ENCODE measurements around the gene RRAD. TPM values are rescaled to one million over a fixed set of nuclear protein-coding genes. Genes with fewer than 3 reads are reported as not detected.

The RRAD gene
- total RNA-seq, 2 experiments from 2014 or later: 0.20 to 0.33 TPM

GRCh38 chr16:66918803-66919568 is 6.3 kb downstream of the RRAD start, which contains the start of gene CDH16:
Gene CDH16, minus strand, starts transcription at chr16:66918885. Its CDS starts 820 bp downstream, at chr16:66918065.
- DNase-seq: no peak
- peaks cover 27% of the 10 kb centered on the region for H3K27me3 Mint-ChIP-seq
- H3K4me1 Mint-ChIP-seq: no peaks in the 10 kb centered on the region
- no peaks in the 10 kb centered on the region for H3K36me3 Mint-ChIP-seq
- H3K9me3 Mint-ChIP-seq: no peaks in the 10 kb centered on the region
- no peak within 1 kb of the TSS for H3K4me3 Mint-ChIP-seq
- H3K27ac Mint-ChIP-seq: no peak within 1 kb of the TSS

GRCh38 chr16:66918355-66918754 is 7.0 kb downstream of the RRAD start:
- DNase-seq: no peak
- no peak overlapping the region for H3K4me3 Mint-ChIP-seq
- H3K9me3 Mint-ChIP-seq: no peaks in the 10 kb centered on the region
- peaks cover 21% of the 10 kb centered on the region for H3K27me3 Mint-ChIP-seq
- H3K27ac Mint-ChIP-seq: no peak overlapping the region
- H3K4me1 Mint-ChIP-seq: no peaks in the 10 kb centered on the region
- H3K36me3 Mint-ChIP-seq: no peaks in the 10 kb centered on the region

- Mint-ChIP-seq H3K27me3 (peaks cover 15% of the 10 kb centered on the region), H3K27ac (no peak overlapping the region), H3K36me3 (no peaks in the 10 kb centered on the region), H3K9me3 (no peaks in the 10 kb centered on the region), H3K4me3 (no peak overlapping the region), H3K4me1 (no peaks in the 10 kb centered on the region)
- DNase-seq: no peak
Measured at GRCh38 chr16:66917741-66918140, 7.6 kb downstream of the RRAD start.

DNA sequence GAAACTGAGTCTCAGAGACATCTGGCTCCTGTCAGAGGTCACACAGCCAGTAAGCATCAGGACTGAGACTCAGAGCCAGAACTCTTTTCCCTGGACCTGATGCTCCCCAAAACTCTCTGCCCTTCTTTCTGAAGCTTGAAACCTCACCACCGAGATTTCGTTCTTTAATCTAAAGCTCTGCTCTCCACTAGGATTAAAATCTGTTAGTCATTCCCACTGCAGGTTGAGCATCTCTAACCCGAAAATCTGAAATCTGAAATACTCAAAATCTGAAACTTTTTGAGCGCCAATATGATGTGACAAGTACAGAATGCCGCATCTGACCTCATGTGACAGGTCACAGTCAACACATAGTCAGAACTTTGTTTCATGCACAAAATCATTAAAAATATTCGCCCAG is 8.8 kb downstream of the RRAD start:
- H3K9me3 Mint-ChIP-seq: no peaks in the 10 kb centered on the region
- no peaks in the 10 kb centered on the region for H3K4me1 Mint-ChIP-seq
- H3K4me3 Mint-ChIP-seq: no peak overlapping the region
- no peaks in the 10 kb centered on the region for H3K36me3 Mint-ChIP-seq
- no peak overlapping the region for H3K27ac Mint-ChIP-seq
- H3K27me3 Mint-ChIP-seq: peaks cover 12% of the 10 kb centered on the region
- no peak for DNase-seq

- DNase-seq: no peak
- Mint-ChIP-seq H3K27me3 (peaks cover 3% of the 10 kb centered on the region), H3K4me3 (no peak overlapping the region), H3K36me3 (no peaks in the 10 kb centered on the region), H3K4me1 (no peaks in the 10 kb centered on the region), H3K27ac (no peak overlapping the region), H3K9me3 (no peaks in the 10 kb centered on the region)
Measured at GRCh38 chr16:66915041-66915440, 10.3 kb downstream of the RRAD start.

DNA sequence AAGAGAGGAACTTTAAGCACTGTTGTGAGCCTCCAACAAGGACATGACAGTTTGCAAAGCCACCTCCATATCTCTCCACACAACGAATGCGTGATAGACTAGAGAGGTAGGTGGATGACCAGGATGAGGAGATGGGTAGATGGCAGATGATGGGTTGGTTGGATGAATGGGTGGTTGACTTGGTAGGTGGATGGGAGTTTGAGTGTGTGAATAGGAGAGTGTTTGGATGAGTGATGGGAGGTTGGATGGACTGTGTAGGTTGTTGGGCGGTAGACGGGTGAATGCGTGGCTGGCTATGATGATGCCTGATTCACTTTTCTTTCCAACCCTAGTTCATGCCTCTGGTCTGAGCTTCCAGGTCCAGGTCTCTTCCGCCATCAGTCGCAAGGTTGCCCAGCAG is 10.8 kb downstream of the RRAD start:
- no peak for DNase-seq
- Mint-ChIP-seq H3K9me3 (no peaks in the 10 kb centered on the region), H3K36me3 (no peaks in the 10 kb centered on the region), H3K4me1 (no peaks in the 10 kb centered on the region), H3K4me3 (no peak overlapping the region), H3K27me3 (no peaks in the 10 kb centered on the region), H3K27ac (no peak overlapping the region)

GRCh38 chr16:66913711-66914110 is 11.6 kb downstream of the RRAD start:
- no peak for DNase-seq

DNA sequence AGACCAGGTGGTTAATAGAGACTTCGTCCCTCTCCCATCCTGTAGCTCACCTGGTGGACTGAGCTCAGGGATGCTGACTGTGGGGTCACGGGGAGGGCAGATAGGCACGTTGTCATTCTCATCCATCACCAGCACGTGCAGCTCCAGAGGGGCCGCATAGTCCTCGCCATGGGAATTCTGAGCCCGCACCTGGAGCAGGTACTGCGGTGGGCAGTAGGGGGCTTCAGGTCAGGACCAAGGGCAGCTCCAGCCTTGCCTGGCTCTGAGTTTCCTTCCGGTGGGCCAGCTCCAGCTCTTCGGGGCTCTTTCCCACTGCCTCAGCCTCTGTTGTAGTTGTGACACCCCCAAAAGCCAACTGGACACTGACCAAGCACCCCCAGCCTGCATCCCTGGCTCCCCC is 12.3 kb downstream of the RRAD start:
- H3K27me3 Mint-ChIP-seq: no peaks in the 10 kb centered on the region
- no peaks in the 10 kb centered on the region for H3K4me1 Mint-ChIP-seq
- no peak overlapping the region for H3K4me3 Mint-ChIP-seq
- no peaks in the 10 kb centered on the region for H3K36me3 Mint-ChIP-seq
- H3K27ac Mint-ChIP-seq: no peak overlapping the region
- no peak for DNase-seq
- no peaks in the 10 kb centered on the region for H3K9me3 Mint-ChIP-seq

More at GRCh38 chr16:66913711-66914110, 11.6 kb downstream of the RRAD start:
- H3K36me3 Mint-ChIP-seq: no peaks in the 10 kb centered on the region
- H3K9me3 Mint-ChIP-seq: no peaks in the 10 kb centered on the region
- H3K27me3 Mint-ChIP-seq: no peaks in the 10 kb centered on the region
- H3K4me3 Mint-ChIP-seq: no peak overlapping the region
- H3K27ac Mint-ChIP-seq: no peak overlapping the region
- H3K4me1 Mint-ChIP-seq: no peaks in the 10 kb centered on the region

DNA sequence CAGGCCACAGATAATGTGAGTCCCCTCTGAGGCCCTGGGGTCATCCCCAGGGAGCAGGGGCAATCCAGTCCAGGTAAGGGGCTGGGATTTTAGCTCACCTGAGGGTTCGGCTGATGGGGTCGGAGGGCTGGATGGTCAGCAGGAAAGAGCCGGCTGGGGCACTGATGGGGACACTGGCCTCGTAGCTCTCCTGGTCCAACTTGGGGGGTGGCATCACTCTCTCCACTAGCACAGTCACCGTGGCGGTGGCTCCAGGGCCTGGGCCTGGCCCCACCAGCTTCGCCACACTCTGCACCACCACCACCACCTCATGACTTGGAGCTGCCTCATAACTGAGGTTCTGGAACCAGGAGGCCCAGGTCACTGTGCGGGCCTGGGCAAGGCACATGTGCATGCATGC is 13.5 kb downstream of the RRAD start:
- H3K36me3 Mint-ChIP-seq: no peaks in the 10 kb centered on the region
- H3K9me3 Mint-ChIP-seq: no peaks in the 10 kb centered on the region
- no peak overlapping the region for H3K4me3 Mint-ChIP-seq
- DNase-seq: no peak
- H3K27ac Mint-ChIP-seq: no peak overlapping the region
- H3K27me3 Mint-ChIP-seq: no peaks in the 10 kb centered on the region
- no peaks in the 10 kb centered on the region for H3K4me1 Mint-ChIP-seq

DNA sequence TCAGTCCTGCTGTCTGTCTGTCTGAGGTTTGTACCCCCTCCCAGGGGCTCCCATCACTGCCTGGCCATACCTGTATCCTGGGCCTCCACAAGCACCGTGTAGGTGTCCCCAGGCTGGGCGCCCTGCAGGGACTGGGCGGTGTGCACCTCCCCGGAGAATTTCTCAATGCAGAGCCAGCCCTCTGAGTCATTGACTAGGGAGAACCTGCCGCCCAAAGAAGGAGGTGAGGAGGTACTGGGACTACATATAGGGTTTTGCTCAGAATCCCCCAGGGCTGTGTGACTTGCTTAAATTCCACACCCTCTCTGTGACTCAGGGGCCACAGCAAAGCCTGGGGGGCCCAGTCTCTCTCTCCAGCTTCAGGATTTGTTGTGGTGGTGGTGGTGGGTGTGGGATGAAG is 14.2 kb downstream of the RRAD start:
- Mint-ChIP-seq H3K27ac (no peak overlapping the region), H3K36me3 (no peaks in the 10 kb centered on the region), H3K4me1 (no peaks in the 10 kb centered on the region), H3K27me3 (no peaks in the 10 kb centered on the region), H3K9me3 (no peaks in the 10 kb centered on the region), H3K4me3 (no peak overlapping the region)
- DNase-seq: no peak

GRCh38 chr16:66910175-66910940 is 15.0 kb downstream of the RRAD start:
- peaks cover 4% of the 10 kb centered on the region for H3K4me1 Mint-ChIP-seq
- no peak for DNase-seq
- H3K4me3 Mint-ChIP-seq: no peak overlapping the region
- H3K9me3 Mint-ChIP-seq: no peaks in the 10 kb centered on the region
- H3K27ac Mint-ChIP-seq: no peak overlapping the region
- H3K36me3 Mint-ChIP-seq: no peaks in the 10 kb centered on the region
- H3K27me3 Mint-ChIP-seq: no peaks in the 10 kb centered on the region

DNA sequence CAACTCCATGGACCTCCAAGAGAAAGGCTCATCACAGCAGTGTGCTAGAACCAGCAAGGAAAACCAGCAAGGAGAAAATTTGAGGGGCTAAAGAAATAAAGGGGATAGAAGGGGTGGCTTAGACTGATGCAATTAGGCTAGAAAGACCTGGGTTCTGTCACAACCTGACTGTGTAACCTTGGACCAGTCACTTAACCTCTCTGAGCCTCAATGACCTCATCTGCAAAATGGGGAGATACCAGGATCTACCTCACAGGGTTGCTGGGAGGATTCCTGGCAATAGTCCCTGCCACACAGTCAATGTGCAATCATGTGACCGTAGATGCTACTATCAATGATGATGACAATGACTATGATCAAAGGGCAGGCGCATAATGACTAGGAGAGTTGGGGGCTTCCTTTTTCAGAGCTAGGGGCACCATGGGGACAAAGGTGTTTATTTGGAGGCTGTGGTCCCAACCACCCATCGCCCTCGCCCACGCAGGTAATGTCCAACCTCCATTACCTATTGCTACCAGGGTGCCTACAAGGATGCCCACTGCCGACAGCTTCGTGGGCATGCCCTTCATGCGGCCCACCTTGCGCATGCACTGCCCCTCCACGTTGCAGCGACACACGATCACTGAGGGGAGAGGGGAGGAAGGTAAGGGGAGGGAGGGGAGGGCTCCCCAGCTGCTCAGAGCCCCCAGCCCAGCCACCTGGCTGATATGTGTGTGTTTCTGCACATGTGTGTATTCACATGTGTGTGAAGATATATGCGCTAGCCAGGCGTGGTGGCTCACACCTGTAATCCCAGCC is 16.4 kb downstream of the RRAD start:
- no peak overlapping the region for H3K27ac Mint-ChIP-seq
- peaks cover 4% of the 10 kb centered on the region for H3K4me1 Mint-ChIP-seq
- H3K4me3 Mint-ChIP-seq: no peak overlapping the region
- DNase-seq: no peak
- H3K27me3 Mint-ChIP-seq: no peaks in the 10 kb centered on the region
- no peaks in the 10 kb centered on the region for H3K36me3 Mint-ChIP-seq
- no peaks in the 10 kb centered on the region for H3K9me3 Mint-ChIP-seq

GRCh38 chr16:66908116-66908515 is 17.2 kb downstream of the RRAD start:
- Mint-ChIP-seq H3K36me3 (no peaks in the 10 kb centered on the region), H3K27me3 (no peaks in the 10 kb centered on the region), H3K4me3 (no peak overlapping the region), H3K27ac (no peak overlapping the region), H3K9me3 (no peaks in the 10 kb centered on the region), H3K4me1 (peaks cover 4% of the 10 kb centered on the region)
- DNase-seq: no peak

GRCh38 chr16:66906916-66907836 is 18.2 kb downstream of the RRAD start:
- DNase-seq: no peak
- Mint-ChIP-seq H3K27me3 (no peaks in the 10 kb centered on the region), H3K9me3 (no peaks in the 10 kb centered on the region), H3K4me3 (no peak overlapping the region), H3K4me1 (peaks cover 4% of the 10 kb centered on the region), H3K36me3 (no peaks in the 10 kb centered on the region), H3K27ac (no peak overlapping the region)
